Activated CD4-positive, CD25-positive, alpha-beta regulatory T cell (primary cell): ENCODE data around the gene CYP3A7.
"Not testable (repeated sequence)": the region's sequence is repeated elsewhere in the genome, so short reads cannot be mapped to it uniquely, and the experiment has no call there.

Experiments used
- DNase-seq, 4 experiments: peaks; one replicate each; lab custom pipeline; 2025; lab: John Stamatoyannopoulos, UW

The CYP3A7 gene

DNA sequence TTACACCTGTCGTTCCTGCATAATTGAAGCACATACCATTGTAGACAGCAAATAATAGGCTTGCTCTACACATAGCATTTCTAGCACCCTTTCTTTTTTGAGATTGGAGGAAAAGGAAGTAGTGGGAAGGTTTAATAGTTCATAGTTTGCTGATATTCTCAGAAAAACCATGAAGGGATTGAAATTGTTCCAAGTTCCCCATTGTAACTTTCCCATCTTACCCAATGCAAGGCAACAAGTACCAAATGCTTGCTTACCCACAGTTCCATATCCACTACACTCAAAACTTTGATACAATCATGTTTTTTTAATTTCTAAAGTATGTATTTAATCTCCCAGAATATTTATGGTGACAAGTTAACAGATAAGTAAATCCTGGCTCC, 69.0 kb downstream of the CYP3A7 start:
- DNase-seq = no peak

DNA sequence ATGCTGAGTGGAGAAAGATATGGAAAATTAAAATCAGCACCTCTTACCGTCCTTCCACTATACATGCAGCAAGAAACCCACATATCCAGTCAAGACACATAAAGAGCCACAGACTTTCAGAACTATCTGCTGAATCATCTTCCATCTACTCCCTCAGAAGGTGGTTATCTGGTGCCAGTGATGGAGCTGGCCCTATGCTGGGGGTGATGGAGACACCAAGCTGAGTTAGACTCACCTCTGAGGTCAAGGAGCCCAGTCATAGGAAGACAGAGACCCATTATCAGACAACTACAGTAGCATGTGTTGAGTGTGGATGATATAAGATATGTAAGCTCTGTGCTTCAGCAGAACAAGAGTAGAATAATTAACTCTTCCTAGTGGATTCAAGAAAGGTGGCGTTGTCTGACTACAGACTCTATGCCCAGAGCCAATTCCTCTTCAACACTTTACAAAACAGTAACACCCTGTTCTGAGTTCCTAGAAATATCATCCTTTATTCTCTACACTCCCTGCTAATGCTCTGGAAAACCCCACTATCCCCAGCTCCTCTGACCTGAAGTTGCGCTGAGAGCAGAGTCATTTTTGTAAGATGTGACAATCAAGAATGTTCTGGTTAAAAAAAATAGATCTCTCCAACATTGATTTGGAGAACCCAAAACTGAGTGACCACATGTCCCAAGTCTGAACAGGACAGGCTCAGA, 69.5 kb downstream of the CYP3A7 start:
- no peak for DNase-seq

DNA sequence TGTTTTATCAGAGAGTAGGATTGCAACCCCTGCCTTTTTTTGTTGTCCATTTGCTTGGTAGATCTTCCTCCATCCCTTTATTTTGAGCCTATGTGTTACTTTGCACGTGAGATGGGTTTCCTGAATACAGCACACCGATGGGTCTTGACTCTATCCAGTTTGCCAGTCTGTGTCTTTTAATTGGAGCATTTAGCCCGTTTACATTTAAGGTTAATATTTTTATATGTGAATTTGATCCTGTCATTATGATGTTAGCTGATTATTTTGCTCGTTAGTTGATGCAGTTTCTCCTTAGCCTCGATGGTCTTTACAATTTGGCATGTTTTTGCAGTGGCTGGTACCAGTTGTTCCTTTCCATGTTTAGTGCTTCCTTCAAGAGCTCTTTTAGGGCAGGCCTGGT, 77.1 kb downstream of the CYP3A7 start:
- not testable (repeated sequence) for DNase-seq
